GM12878 (cell line): ENCODE results near the gene HSPA12B. TPM values are rescaled to one million over a fixed set of nuclear protein-coding genes. Genes with fewer than 3 reads are reported as not detected.

Source experiments
- ATAC-seq: fragments of 200-7000 bp; cut with Tn5 transposase; 3 replicates; pipeline ENCODE4 v1.9.1; 2020; ENCODE audit warnings: mild to moderate bottlenecking, moderate library complexity
- BruUV-seq: library from RNA; stranded (reverse); fragments of 400-500 nt; replicated peaks from 2 replicates; lab custom pipeline; 2021; lab: Mats Ljungman, UMichigan
- CTCF ChIA-PET: fragments of 300-600 bp; sonication (Branson Sonifier 250); formaldehyde crosslinking; extraction: SDS; loops from one replicate; lab custom pipeline; 2021; ENCODE audit warnings: inconsistent platforms; lab: Yijun Ruan, JAX
- POLR2A ChIA-PET: fragments of 350-600 bp; formaldehyde crosslinking; extraction: SDS; loops from one replicate; lab custom pipeline; 2021; ENCODE audit warnings: inconsistent platforms; lab: Charles Lee
- RAD21 ChIA-PET: fragments of 300-600 bp; sonication (Branson Sonifier 250); formaldehyde crosslinking; loops from one replicate; lab custom pipeline; 2023; ENCODE audit warnings: antibody characterized with exemption; ENCODE audit not compliant: unreplicated experiment; lab: Charles Lee
- SMC1A ChIA-PET: fragments of 300-600 bp; sonication (Branson Sonifier 250); formaldehyde crosslinking; loops from one replicate; lab custom pipeline; 2023; ENCODE audit not compliant: unreplicated experiment, uncharacterized antibody; lab: Charles Lee
- DNase-seq: peaks from one replicate; pipeline ENCODE4 v3.0.0-alpha.2; 2011; ENCODE audit warnings: low read depth, low spot score
- FAIRE-seq: peaks from 3 replicates; lab custom pipeline; 2011; peaks lifted over from hg19 to GRCh38; lab: Jason Lieb, UNC
- H2AFZ ChIP-seq: 2 replicates; pipeline ENCODE4 v1.6.0; 2011; ENCODE audit warnings: low read depth, low read length, control low read depth; ENCODE audit not compliant: control insufficient read depth
- H3K27ac ChIP-seq: 2 replicates; pipeline ENCODE4 v1.5.1; 2011; ENCODE audit warnings: control low read depth; ENCODE audit not compliant: control insufficient read depth, insufficient read depth
- H3K27me3 ChIP-seq, 2 experiments: replicated peaks in 1 of 2; 2 replicates each; pipeline versions ENCODE4 v1.6.0 to v1.6.1; 2011; ENCODE audit warnings: low read length in 1 of 2; ENCODE audit not compliant: control insufficient read depth in 2 of 2, insufficient read depth in 2 of 2
- H3K36me3 ChIP-seq, 2 experiments: 2 replicates each; pipeline ENCODE4 v1.5.1; 2011; ENCODE audit warnings: low read length in 1 of 2; ENCODE audit not compliant: control insufficient read depth in 2 of 2, insufficient read depth in 2 of 2
- H3K4me1 ChIP-seq: 2 replicates; pipeline ENCODE4 v1.6.1; 2011; ENCODE audit warnings: mild to moderate bottlenecking, low read length, moderate library complexity, mixed read lengths; ENCODE audit not compliant: control insufficient read depth, insufficient read depth
- H3K4me2 ChIP-seq: 2 replicates; pipeline ENCODE4 v1.6.0; 2011; ENCODE audit warnings: control low read depth; ENCODE audit not compliant: control insufficient read depth, insufficient read depth
- H3K4me3 ChIP-seq: fragments of 200-600 bp; sonication (generic); 2 replicates; pipeline ENCODE4 v1.5.1; 2016
- H3K79me2 ChIP-seq: 2 replicates; pipeline ENCODE4 v1.6.0; 2011; ENCODE audit warnings: low read length; ENCODE audit not compliant: control insufficient read depth, insufficient read depth
- H3K9ac ChIP-seq: 2 replicates; pipeline ENCODE4 v1.8.0; 2011; ENCODE audit warnings: low read length, control low read depth, mixed read lengths; ENCODE audit not compliant: control insufficient read depth, insufficient read depth
- H3K9me3 ChIP-seq: replicated peaks from 3 replicates; pipeline ENCODE4 v1.5.1; 2011; ENCODE audit warnings: mild to moderate bottlenecking, low read length; ENCODE audit not compliant: control insufficient read depth, insufficient read depth
- H4K20me1 ChIP-seq: 2 replicates; pipeline ENCODE4 v1.6.0; 2011; ENCODE audit not compliant: control insufficient read depth, insufficient read depth
- BMI1 ChIP-seq: fragments of 450-650 bp; IDR thresholded peaks from 2 replicates; pipeline ENCODE4 v1.6.1; 2016; ENCODE audit warnings: mild to moderate bottlenecking, moderate library complexity, borderline replicate concordance
- CREB1 ChIP-seq: IDR thresholded peaks from 2 replicates; pipeline ENCODE4 v1.6.1; 2012; ENCODE audit warnings: low read depth, mild to moderate bottlenecking, inconsistent platforms
- MYC ChIP-seq: IDR thresholded peaks from 2 replicates; pipeline ENCODE4 v1.6.1; 2011; ENCODE audit warnings: mild to moderate bottlenecking, low read length, moderate library complexity, inconsistent platforms; ENCODE audit not compliant: insufficient read depth, insufficient replicate concordance, insufficient read length, severe bottlenecking
- POLR2A ChIP-seq: IDR thresholded peaks from 2 replicates; pipeline ENCODE4 v1.6.1; 2011; ENCODE audit warnings: low read depth, mild to moderate bottlenecking, low read length
- RAD21 ChIP-seq: IDR thresholded peaks from 2 replicates; pipeline ENCODE4 v1.6.1; 2011; ENCODE audit warnings: mild to moderate bottlenecking, low read depth, low read length, moderate library complexity; ENCODE audit not compliant: insufficient read depth
- RUNX3 ChIP-seq: IDR thresholded peaks from 2 replicates; pipeline ENCODE4 v1.6.1; 2012; ENCODE audit warnings: low read length, inconsistent platforms
- SIX5 ChIP-seq: IDR thresholded peaks from 2 replicates; pipeline ENCODE4 v1.6.1; 2011; ENCODE audit warnings: mild to moderate bottlenecking, low read depth, low read length, moderate library complexity; ENCODE audit not compliant: severe bottlenecking
- SMC3 ChIP-seq: IDR thresholded peaks from 2 replicates; pipeline ENCODE4 v1.6.1; 2011; ENCODE audit warnings: low read length, improper control_type of control experiment, borderline replicate concordance
- SPI1 ChIP-seq: IDR thresholded peaks from 2 replicates; pipeline ENCODE4 v1.6.1; 2011; ENCODE audit warnings: low read depth, mild to moderate bottlenecking, low read length, moderate library complexity, borderline replicate concordance; ENCODE audit not compliant: insufficient read depth
- YBX1 ChIP-seq: fragments of 450-650 bp; IDR thresholded peaks from 2 replicates; pipeline ENCODE4 v1.6.1; 2016; ENCODE audit warnings: antibody characterized with exemption
- YY1 ChIP-seq: IDR thresholded peaks from 2 replicates; pipeline ENCODE4 v1.6.1; 2011; ENCODE audit warnings: low read depth, mild to moderate bottlenecking, low read length
- ZNF217 ChIP-seq: fragments of 450-650 bp; IDR thresholded peaks from 2 replicates; pipeline ENCODE4 v1.6.1; 2017; ENCODE audit warnings: antibody characterized with exemption, mild to moderate bottlenecking
- ZNF592 ChIP-seq: fragments of 450-650 bp; IDR thresholded peaks from 2 replicates; pipeline ENCODE4 v1.6.1; 2017; ENCODE audit warnings: mild to moderate bottlenecking, moderate library complexity
- WGBS: methylation state at CpG from one replicate; pipeline ENCODE4 v1.1.6; 2016; ENCODE audit warnings: low lambda C conversion rate; ENCODE audit not compliant: insufficient replicate concordance, insufficient coverage; ENCODE audit errors: missing lambda C conversion rate; 5-methylcytosine and 5-hydroxymethylcytosine counted together
- in situ Hi-C: fragments of 300-500 bp; cut with MboI; formaldehyde crosslinking; loops from 9 replicates; pipeline ENCODE4 v1.14.3; 2018; ENCODE audit warnings: mixed read lengths
- intact Hi-C: fragments of 100-400 bp; cut with micrococcal nuclease; formaldehyde crosslinking; loops from one replicate; pipeline ENCODE4 v1.14.2; 2022; ENCODE audit not compliant: unreplicated experiment
- polyA plus RNA-seq, 11 experiments: library from polyadenylated mRNA; depleted of rRNA in 4 of 11; unstranded in 6 of 11; stranded (reverse) in 5 of 11; fragments of >200 nt; fragmentation: Nextera tagmentation in 4 of 11; fragmentation: Illumina TruSeq in 1 of 11; extraction: Ambion mirVana in 4 of 11; extraction: Trizol in 1 of 11; gene quantifications; 1 replicate in 1 of 11; 2 replicates in 10 of 11; pipeline versions ENCODE4 v1.2.1 to v1.2.3, GENCODE V29; 2011 to 2016; ENCODE audit warnings: inconsistent platforms in 2 of 11, missing spikeins in 2 of 11, low read depth in 1 of 11
- total RNA-seq, 4 experiments: library from RNA; depleted of rRNA in 3 of 4; stranded (reverse); fragments of >200 nt in 3 of 4; fragmentation: Illumina TruSeq in 1 of 4; extraction: Trizol in 1 of 4; gene quantifications; 2 replicates each; pipeline versions ENCODE4 v1.2.1 to v1.2.3, GENCODE V29; 2013 to 2021
- TF ChIP-seq, protein P1 (sequence below): fragments of 150-350 bp; IDR thresholded peaks from 2 replicates; pipeline ENCODE4 v1.6.1; 2016; ENCODE audit warnings: low read depth, low read length

The HSPA12B gene
- total and polyA plus RNA-seq, 10 of the 15 experiments (the other 5 are each of a cell fraction or from before 2014, with no cell fraction given): 0.08 TPM; not detected in 9

DNA sequence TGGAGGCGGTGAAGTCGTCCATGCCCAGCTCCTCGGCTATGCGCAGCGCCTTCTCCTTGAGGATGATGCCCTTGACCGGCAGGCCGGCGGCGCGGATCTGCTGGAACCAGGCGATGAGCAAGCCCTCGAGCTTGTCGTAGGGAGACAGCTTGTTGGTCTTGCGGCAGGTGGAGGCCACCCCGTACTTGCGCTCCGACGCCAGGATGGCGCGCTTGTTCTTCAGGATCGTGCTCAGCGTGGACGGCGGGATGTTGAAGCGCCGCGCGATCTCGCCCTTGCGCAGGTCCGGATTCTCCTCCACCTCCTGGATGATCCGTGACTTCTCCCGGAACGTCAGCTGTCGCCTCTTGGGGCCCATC, 53.6 kb downstream of the HSPA12B start (continued):
- TF ChIP-seq, protein P1, sequence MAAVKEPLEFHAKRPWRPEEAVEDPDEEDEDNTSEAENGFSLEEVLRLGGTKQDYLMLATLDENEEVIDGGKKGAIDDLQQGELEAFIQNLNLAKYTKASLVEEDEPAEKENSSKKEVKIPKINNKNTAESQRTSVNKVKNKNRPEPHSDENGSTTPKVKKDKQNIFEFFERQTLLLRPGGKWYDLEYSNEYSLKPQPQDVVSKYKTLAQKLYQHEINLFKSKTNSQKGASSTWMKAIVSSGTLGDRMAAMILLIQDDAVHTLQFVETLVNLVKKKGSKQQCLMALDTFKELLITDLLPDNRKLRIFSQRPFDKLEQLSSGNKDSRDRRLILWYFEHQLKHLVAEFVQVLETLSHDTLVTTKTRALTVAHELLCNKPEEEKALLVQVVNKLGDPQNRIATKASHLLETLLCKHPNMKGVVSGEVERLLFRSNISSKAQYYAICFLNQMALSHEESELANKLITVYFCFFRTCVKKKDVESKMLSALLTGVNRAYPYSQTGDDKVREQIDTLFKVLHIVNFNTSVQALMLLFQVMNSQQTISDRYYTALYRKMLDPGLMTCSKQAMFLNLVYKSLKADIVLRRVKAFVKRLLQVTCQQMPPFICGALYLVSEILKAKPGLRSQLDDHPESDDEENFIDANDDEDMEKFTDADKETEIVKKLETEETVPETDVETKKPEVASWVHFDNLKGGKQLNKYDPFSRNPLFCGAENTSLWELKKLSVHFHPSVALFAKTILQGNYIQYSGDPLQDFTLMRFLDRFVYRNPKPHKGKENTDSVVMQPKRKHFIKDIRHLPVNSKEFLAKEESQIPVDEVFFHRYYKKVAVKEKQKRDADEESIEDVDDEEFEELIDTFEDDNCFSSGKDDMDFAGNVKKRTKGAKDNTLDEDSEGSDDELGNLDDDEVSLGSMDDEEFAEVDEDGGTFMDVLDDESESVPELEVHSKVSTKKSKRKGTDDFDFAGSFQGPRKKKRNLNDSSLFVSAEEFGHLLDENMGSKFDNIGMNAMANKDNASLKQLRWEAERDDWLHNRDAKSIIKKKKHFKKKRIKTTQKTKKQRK: no peak
- TF ChIP-seq SPI1 (no peak), SMC3 (no peak), SIX5 (no peak), POLR2A (peak; percentile 57; the same call in 1 of the 2 replicates), ZNF217 (no peak)

GRCh38 chr20:3786665-3787323, 54.3 kb downstream of the HSPA12B start, which contains the start of gene CENPB:
Gene CENPB, minus strand, starts transcription at chr20:3786740. Its CDS starts 257 bp downstream, at chr20:3786483.
- peak within 1 kb of the TSS; percentile 72 for H3K4me2 ChIP-seq
- in situ Hi-C loops: no loop called here
- no peaks in the 10 kb centered on the region for H4K20me1 ChIP-seq
- peaks cover 17% of the 10 kb centered on the region for H3K4me1 ChIP-seq
- CTCF ChIA-PET: interaction anchor here (0.9 to 4.8 kb wide), 15 partner anchors 9 to 298 kb away, joined by 3 to 85 read pairs (median 6); partner anchors contain the start of genes ADISSP, AP5S1 and CDC25B
- H3K79me2 ChIP-seq: peaks cover 14% of the 10 kb centered on the region
- FAIRE-seq (peak; percentile 13), ATAC-seq (peak; percentile 97), DNase-seq (no peak)
- H3K27me3 ChIP-seq: no peaks in the 10 kb centered on the region
- RAD21 ChIA-PET: interaction anchor here (1.0 to 5.2 kb wide), 13 partner anchors 9 to 298 kb away, joined by 3 to 31 read pairs (median 4); partner anchors contain the start of genes ADISSP, AP5S1 and CDC25B
- POLR2A ChIA-PET: interaction anchor here (0.5 to 2.4 kb wide), 6 partner anchors 13 to 118 kb away, joined by 3 to 12 read pairs (median 4); partner anchors contain the start of gene AP5S1
- intact Hi-C loops: loop anchor here (1.0 to 10.0 kb wide), 4 partner anchors 34 to 296 kb away; partner anchors contain the start of genes AP5S1 and RNF24
- no peaks in the 10 kb centered on the region for H3K36me3 ChIP-seq
- BruUV-seq: no TSS peak
- H3K9ac ChIP-seq: peak within 1 kb of the TSS; percentile 74
- no peaks in the 10 kb centered on the region for H3K9me3 ChIP-seq
- SMC1A ChIA-PET: interaction anchor here (0.7 to 4.6 kb wide), 8 partner anchors 13 to 298 kb away, joined by 3 to 43 read pairs (median 5); partner anchors contain the start of genes ADISSP and AP5S1
- WGBS: 2% methylated on average over 48 of the region's 70 CpGs
- H3K27ac ChIP-seq: peak within 1 kb of the TSS; percentile 50
- H2AFZ ChIP-seq: peak within 1 kb of the TSS; percentile 55
- peak within 1 kb of the TSS; percentile 82 for H3K4me3 ChIP-seq
- TF ChIP-seq RUNX3 (peak; percentile 47), ZNF592 (0 out of 2 replicates have a peak, but pooled peaks have one; percentile 53), SPI1 (peak; percentile 9; the same call in 1 of the 2 replicates), YBX1 (no peak), MYC (no peak), CREB1 (peak; percentile 24; the same call in 1 of the 2 replicates), YY1 (peak; percentile 58; the same call in 1 of the 2 replicates), BMI1 (no peak), RAD21 (peak; percentile 84)
